Ishikawa (cell line): ENCODE data around the gene BMPER.

Source experiments
- CEBPB ChIP-seq: IDR thresholded peaks from 2 replicates; pipeline ENCODE4 v1.6.1; 2012
- CREB1 ChIP-seq: IDR thresholded peaks from 2 replicates; pipeline ENCODE4 v1.6.1; 2012; ENCODE audit warnings: low read depth
- EGR1 ChIP-seq: IDR thresholded peaks from 2 replicates; pipeline ENCODE4 v1.6.1; 2012
- EP300 ChIP-seq: IDR thresholded peaks from 2 replicates; pipeline ENCODE4 v1.6.1; 2012; ENCODE audit warnings: borderline replicate concordance
- FOXM1 ChIP-seq: IDR thresholded peaks from 2 replicates; pipeline ENCODE4 v1.6.1; 2012; ENCODE audit warnings: low read depth, borderline replicate concordance
- MAX ChIP-seq: IDR thresholded peaks from 2 replicates; pipeline ENCODE4 v1.6.1; 2012
- NFIC ChIP-seq: IDR thresholded peaks from 2 replicates; pipeline ENCODE4 v1.6.1; 2012
- RAD21 ChIP-seq: IDR thresholded peaks from 2 replicates; pipeline ENCODE4 v1.6.1; 2012; ENCODE audit warnings: low read depth
- REST ChIP-seq: IDR thresholded peaks from 2 replicates; pipeline ENCODE4 v1.6.1; 2012; ENCODE audit warnings: low read depth, mild to moderate bottlenecking
- TAF1 ChIP-seq: IDR thresholded peaks from 2 replicates; pipeline ENCODE4 v1.6.1; 2012; ENCODE audit warnings: low read depth, mild to moderate bottlenecking
- TCF12 ChIP-seq: IDR thresholded peaks from 2 replicates; pipeline ENCODE4 v1.6.1; 2012; ENCODE audit warnings: low read depth
- TEAD4 ChIP-seq: IDR thresholded peaks from 2 replicates; pipeline ENCODE4 v1.6.1; 2012
- USF1 ChIP-seq: IDR thresholded peaks from 2 replicates; pipeline ENCODE4 v1.6.1; 2012
- YY1 ChIP-seq: IDR thresholded peaks from 2 replicates; pipeline ENCODE4 v1.6.1; 2012; ENCODE audit warnings: low read depth
- ZBTB7A ChIP-seq: IDR thresholded peaks from 2 replicates; pipeline ENCODE4 v1.6.1; 2012; ENCODE audit warnings: low read depth

Gene BMPER

GRCh38 chr7:34093276-34093675 is 187.9 kb downstream of the BMPER start:
- TF ChIP-seq CREB1 (no peak), FOXM1 (no peak), NFIC (no peak), YY1 (no peak), EP300 (no peak), TAF1 (no peak), RAD21 (no peak), TCF12 (no peak), EGR1 (no peak), TEAD4 (no peak)

GRCh38 chr7:34096198-34096651 is 190.9 kb downstream of the BMPER start:
- TF ChIP-seq USF1 (no peak), TAF1 (no peak), EP300 (no peak), TEAD4 (no peak), MAX (no peak), NFIC (no peak), FOXM1 (no peak), YY1 (no peak), CREB1 (no peak), REST (no peak), EGR1 (no peak), TCF12 (no peak), ZBTB7A (no peak), RAD21 (no peak), CEBPB (no peak)

GRCh38 chr7:34096777-34097176 is 191.4 kb downstream of the BMPER start:
- peak; percentile 47; the same call in 1 of the 2 replicates for TF ChIP-seq REST
- TF ChIP-seq ZBTB7A: no peak

- TF ChIP-seq EP300: no peak
- no peak for TF ChIP-seq USF1
- TF ChIP-seq FOXM1: no peak
- no peak for TF ChIP-seq RAD21
- TF ChIP-seq TCF12: no peak
- no peak for TF ChIP-seq ZBTB7A
- no peak for TF ChIP-seq REST
- TF ChIP-seq TEAD4: no peak
- TF ChIP-seq CEBPB: no peak
- no peak for TF ChIP-seq EGR1
- no peak for TF ChIP-seq MAX
- no peak for TF ChIP-seq TAF1
- TF ChIP-seq YY1: no peak
- TF ChIP-seq NFIC: no peak
- TF ChIP-seq CREB1: no peak
These were observed 195.3 kb downstream of the BMPER start for GRCh38 chr7:34100661-34101060.

GRCh38 chr7:34104115-34104514 is 198.8 kb downstream of the BMPER start:
- TF ChIP-seq TAF1: no peak
- TF ChIP-seq REST: no peak
- TF ChIP-seq RAD21: no peak
- TF ChIP-seq CREB1: no peak
- TF ChIP-seq TEAD4: no peak
- TF ChIP-seq CEBPB: no peak
- no peak for TF ChIP-seq NFIC
